ENCODE measurements around the gene UNC13C. TPM values are rescaled to one million over a fixed set of nuclear protein-coding genes. Genes with fewer than 3 reads are reported as not detected.

The UNC13C gene
- total and polyA plus RNA-seq, 2 of the 13 experiments (the other 11 are each of a cell fraction or from before 2014, with no cell fraction given) = 0.04 TPM; not detected in 1

- BruUV-seq (replicated peaks) = no TSS peak
- ChIA-PET CTCF (ENCODE audit: low intra/inter-chr PET ratio, low total read pairs) (no interaction called here), POLR2A (no interaction called here)
- FAIRE-seq = no peak
- in situ Hi-C loops (cut with HindIII; ENCODE audit: extremely low pct_ligation_motif_present, low pct_unique_long_range_greater_than_20kb) (no loop called here), intact Hi-C loops (cut with micrococcal nuclease; ENCODE audit: unreplicated experiment) (no loop called here)
- H3K79me2 ChIP-seq (ENCODE audit: insufficient read depth, low read length) = no peaks in the 10 kb centered on the region
- no peak overlapping the region for H3K4me2 ChIP-seq (ENCODE audit: low read depth, low read length)
- ATAC-seq = no peak
- WGBS (ENCODE audit: low lambda C conversion rate) = 0% methylated on average over 1 of the region's 1 CpG
- no peak overlapping the region for H3K9ac ChIP-seq (ENCODE audit: insufficient read depth, low read depth, low read length)
- no peaks in the 10 kb centered on the region for H3K9me3 ChIP-seq (ENCODE audit: low read length)
- H2AFZ ChIP-seq (ENCODE audit: low read length) = no peak overlapping the region
- no peak for TF ChIP-seq BCL6 (CRISPR knock-in tag; IDR thresholded peaks at IDR 0.05)
- TF ChIP-seq ZNF24 (IDR thresholded peaks at IDR 0.05) = no peak
- no peak for TF ChIP-seq PHF8 (CRISPR knock-in tag; IDR thresholded peaks at IDR 0.05)
- TF ChIP-seq GPN1 (CRISPR knock-in tag; IDR thresholded peaks at IDR 0.05; ENCODE audit: borderline replicate concordance) = no peak
- TF ChIP-seq MXD4 (CRISPR knock-in tag; IDR thresholded peaks at IDR 0.05) = no peak
- TF ChIP-seq, protein P1, sequence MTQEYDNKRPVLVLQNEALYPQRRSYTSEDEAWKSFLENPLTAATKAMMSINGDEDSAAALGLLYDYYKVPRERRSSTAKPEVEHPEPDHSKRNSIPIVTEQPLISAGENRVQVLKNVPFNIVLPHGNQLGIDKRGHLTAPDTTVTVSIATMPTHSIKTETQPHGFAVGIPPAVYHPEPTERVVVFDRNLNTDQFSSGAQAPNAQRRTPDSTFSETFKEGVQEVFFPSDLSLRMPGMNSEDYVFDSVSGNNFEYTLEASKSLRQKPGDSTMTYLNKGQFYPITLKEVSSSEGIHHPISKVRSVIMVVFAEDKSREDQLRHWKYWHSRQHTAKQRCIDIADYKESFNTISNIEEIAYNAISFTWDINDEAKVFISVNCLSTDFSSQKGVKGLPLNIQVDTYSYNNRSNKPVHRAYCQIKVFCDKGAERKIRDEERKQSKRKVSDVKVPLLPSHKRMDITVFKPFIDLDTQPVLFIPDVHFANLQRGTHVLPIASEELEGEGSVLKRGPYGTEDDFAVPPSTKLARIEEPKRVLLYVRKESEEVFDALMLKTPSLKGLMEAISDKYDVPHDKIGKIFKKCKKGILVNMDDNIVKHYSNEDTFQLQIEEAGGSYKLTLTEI (CRISPR knock-in tag; conservative IDR thresholded peaks at IDR 0.05) = no peak
- TF ChIP-seq, protein P2, sequence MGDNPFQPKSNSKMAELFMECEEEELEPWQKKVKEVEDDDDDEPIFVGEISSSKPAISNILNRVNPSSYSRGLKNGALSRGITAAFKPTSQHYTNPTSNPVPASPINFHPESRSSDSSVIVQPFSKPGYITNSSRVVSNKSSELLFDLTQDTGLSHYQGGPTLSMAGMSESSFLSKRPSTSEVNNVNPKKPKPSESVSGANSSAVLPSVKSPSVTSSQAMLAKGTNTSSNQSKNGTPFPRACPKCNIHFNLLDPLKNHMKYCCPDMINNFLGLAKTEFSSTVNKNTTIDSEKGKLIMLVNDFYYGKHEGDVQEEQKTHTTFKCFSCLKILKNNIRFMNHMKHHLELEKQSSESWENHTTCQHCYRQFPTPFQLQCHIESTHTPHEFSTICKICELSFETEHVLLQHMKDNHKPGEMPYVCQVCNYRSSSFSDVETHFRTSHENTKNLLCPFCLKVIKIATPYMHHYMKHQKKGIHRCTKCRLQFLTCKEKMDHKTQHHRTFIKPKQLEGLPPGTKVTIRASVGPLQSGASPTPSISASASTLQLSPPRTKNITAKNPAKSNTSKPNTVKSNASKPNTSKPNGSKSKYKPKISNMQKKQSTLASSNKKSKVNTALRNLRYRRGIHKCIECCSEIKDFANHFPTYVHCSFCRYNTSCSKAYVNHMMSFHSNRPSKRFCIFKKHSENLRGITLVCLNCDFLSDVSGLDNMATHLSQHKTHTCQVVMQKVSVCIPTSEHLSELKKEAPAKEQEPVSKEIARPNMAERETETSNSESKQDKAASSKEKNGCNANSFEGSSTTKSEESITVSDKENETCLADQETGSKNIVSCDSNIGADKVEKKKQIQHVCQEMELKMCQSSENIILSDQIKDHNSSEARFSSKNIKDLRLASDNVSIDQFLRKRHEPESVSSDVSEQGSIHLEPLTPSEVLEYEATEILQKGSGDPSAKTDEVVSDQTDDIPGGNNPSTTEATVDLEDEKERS (CRISPR knock-in tag; IDR thresholded peaks at IDR 0.05) = no peak
- TF ChIP-seq, protein P3, sequence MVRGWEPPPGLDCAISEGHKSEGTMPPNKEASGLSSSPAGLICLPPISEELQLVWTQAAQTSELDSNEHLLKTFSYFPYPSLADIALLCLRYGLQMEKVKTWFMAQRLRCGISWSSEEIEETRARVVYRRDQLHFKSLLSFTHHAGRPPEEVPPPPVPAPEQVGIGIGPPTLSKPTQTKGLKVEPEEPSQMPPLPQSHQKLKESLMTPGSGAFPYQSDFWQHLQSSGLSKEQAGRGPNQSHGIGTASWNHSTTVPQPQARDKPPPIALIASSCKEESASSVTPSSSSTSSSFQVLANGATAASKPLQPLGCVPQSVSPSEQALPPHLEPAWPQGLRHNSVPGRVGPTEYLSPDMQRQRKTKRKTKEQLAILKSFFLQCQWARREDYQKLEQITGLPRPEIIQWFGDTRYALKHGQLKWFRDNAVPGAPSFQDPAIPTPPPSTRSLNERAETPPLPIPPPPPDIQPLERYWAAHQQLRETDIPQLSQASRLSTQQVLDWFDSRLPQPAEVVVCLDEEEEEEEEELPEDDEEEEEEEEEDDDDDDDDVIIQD (CRISPR knock-in tag; IDR thresholded peaks at IDR 0.05; ENCODE audit: low read depth) = no peak
- no peak for TF ChIP-seq ZNF781 (CRISPR knock-in tag; IDR thresholded peaks at IDR 0.05; ENCODE audit: borderline replicate concordance, not compliant biosample characterization)
- TF ChIP-seq SSRP1 (CRISPR knock-in tag; IDR thresholded peaks at IDR 0.05) = no peak
- TF ChIP-seq, protein P4, sequence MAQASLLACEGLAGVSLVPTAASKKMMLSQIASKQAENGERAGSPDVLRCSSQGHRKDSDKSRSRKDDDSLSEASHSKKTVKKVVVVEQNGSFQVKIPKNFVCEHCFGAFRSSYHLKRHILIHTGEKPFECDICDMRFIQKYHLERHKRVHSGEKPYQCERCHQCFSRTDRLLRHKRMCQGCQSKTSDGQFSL (CRISPR knock-in tag; IDR thresholded peaks at IDR 0.05) = no peak
- no peak for TF ChIP-seq PAXIP1 (CRISPR knock-in tag; conservative IDR thresholded peaks at IDR 0.05)
- TF ChIP-seq ZBTB7A (CRISPR knock-in tag; IDR thresholded peaks at IDR 0.05) = no peak
- TF ChIP-seq PLRG1 (conservative IDR thresholded peaks at IDR 0.05) = no peak
- no peak for TF ChIP-seq NR1H2 (CRISPR knock-in tag; IDR thresholded peaks at IDR 0.05; ENCODE audit: borderline replicate concordance, low read depth)
- H3K36me3 ChIP-seq (replicated peaks in 1 of 2; ENCODE audit: control insufficient read depth in 1 of 2, insufficient read depth in 2 of 2, low read length in 2 of 2) = no peaks in the 10 kb centered on the region
- no peaks in the 10 kb centered on the region for H4K20me1 ChIP-seq (ENCODE audit: insufficient read depth, low read length)
- H3K4me1 ChIP-seq (ENCODE audit: insufficient read depth, low read length) = 0 out of 2 replicates have a peak, but pooled peaks cover 10% of the 10 kb centered on the region
- H3K27ac ChIP-seq (ENCODE audit: extremely low read length, insufficient read depth, low read length) = no peak overlapping the region
- no peak for DNase-seq (ENCODE audit: low spot score)
- H3K4me3 ChIP-seq (replicated peaks in 1 of 3; ENCODE audit: insufficient read depth in 1 of 3, low read depth in 2 of 3, low read length in 3 of 3) = no peak overlapping the region
- peaks cover 0 to 24% of the 10 kb centered on the region in 2 experiments; a peak in 2 of 5 replicates for H3K27me3 ChIP-seq (ENCODE audit: control insufficient read depth in 1 of 2, insufficient read depth in 2 of 2, low read length in 2 of 2)
Measured at GRCh38 chr15:53982876-53983275, 4.6 kb downstream of the UNC13C start.
